Neural cell (in vitro differentiated cells): Measurements from ENCODE around the gene LRIG1. TPM values are rescaled to one million over a fixed set of nuclear protein-coding genes. Genes with fewer than 3 reads are reported as not detected.

Source experiments
- H2AFZ ChIP-seq: fragments of 200-600, 300-800 bp; sonication (generic), shearing (Covaris generic); 2 replicates; pipeline ENCODE4 v1.6.0; 2014; ENCODE audit warnings: low read depth, mild to moderate bottlenecking, antibody characterized with exemption, low read length, moderate library complexity
- H3F3A ChIP-seq: fragments of 200-600 bp; shearing (Covaris generic); 2 replicates; pipeline ENCODE4 v1.6.1; 2016; ENCODE audit warnings: mild to moderate bottlenecking, moderate library complexity, mixed read lengths, antibody characterized with exemption, low read length; ENCODE audit not compliant: insufficient read depth, poor library complexity, severe bottlenecking
- H3K27ac ChIP-seq: fragments of 200-600, 300-800 bp; sonication (generic), shearing (Covaris generic); 2 replicates; pipeline ENCODE4 v1.5.1; 2014; ENCODE audit warnings: mild to moderate bottlenecking, low read length, moderate library complexity
- H3K27me3 ChIP-seq: fragments of 300-800, 200-600 bp; sonication (generic), shearing (Covaris generic); 2 replicates; pipeline ENCODE4 v1.6.0; 2014; ENCODE audit warnings: mild to moderate bottlenecking, low read depth, low read length, moderate library complexity; ENCODE audit not compliant: insufficient read depth
- H3K36me3 ChIP-seq: fragments of 300-800, 200-600 bp; sonication (generic), shearing (Covaris generic); 2 replicates; pipeline ENCODE4 v1.5.1; 2014; ENCODE audit warnings: mild to moderate bottlenecking, antibody characterized with exemption, low read length, moderate library complexity; ENCODE audit not compliant: insufficient read depth
- H3K4me2 ChIP-seq: fragments of 300-800, 200-600 bp; sonication (generic), shearing (Covaris generic); 2 replicates; pipeline ENCODE4 v1.6.0; 2014; ENCODE audit warnings: mild to moderate bottlenecking, low read length
- H3K4me3 ChIP-seq: fragments of 300-800, 200-600 bp; sonication (generic), shearing (Covaris generic); 2 replicates; pipeline ENCODE4 v1.5.1; 2014; ENCODE audit warnings: mild to moderate bottlenecking, low read length, moderate library complexity
- H3K79me2 ChIP-seq: fragments of 200-600 bp; shearing (Covaris generic); replicated peaks from 2 replicates; pipeline ENCODE4 v1.6.0; 2014; ENCODE audit warnings: mild to moderate bottlenecking, low read length, moderate library complexity; ENCODE audit not compliant: insufficient read depth
- H3K9ac ChIP-seq: fragments of 300-800, 200-600 bp; sonication (generic), shearing (Covaris generic); 2 replicates; pipeline ENCODE4 v1.6.1; 2016; ENCODE audit warnings: mild to moderate bottlenecking, low read length, mixed read lengths
- H3K9me2 ChIP-seq: fragments of 200-600 bp; shearing (Covaris generic); 2 replicates; pipeline ENCODE4 v1.6.1; 2016; ENCODE audit warnings: mild to moderate bottlenecking, low read length, mixed read lengths; ENCODE audit not compliant: insufficient read depth
- H3K9me3 ChIP-seq: fragments of 200-600, 300-800 bp; sonication (generic), shearing (Covaris generic); 2 replicates; pipeline ENCODE4 v1.6.1; 2016; ENCODE audit warnings: mild to moderate bottlenecking, mixed run types, low read length, moderate library complexity, mixed read lengths
- H4K20me1 ChIP-seq: fragments of 200-600 bp; shearing (Covaris generic); 2 replicates; pipeline ENCODE4 v1.6.1; 2016; ENCODE audit warnings: mild to moderate bottlenecking, mixed run types; ENCODE audit not compliant: insufficient read depth
- CTCF ChIP-seq: fragments of 450-650 bp; IDR thresholded peaks from 2 replicates; pipeline ENCODE4 v1.5.1; 2014; ENCODE audit warnings: antibody characterized with exemption, mild to moderate bottlenecking, moderate library complexity; ENCODE audit not compliant: poor library complexity, severe bottlenecking
- EP300 ChIP-seq: fragments of 450-650 bp; conservative IDR thresholded peaks from 2 replicates; pipeline ENCODE4 v1.6.1; 2014; ENCODE audit warnings: antibody characterized with exemption, mild to moderate bottlenecking, moderate library complexity; ENCODE audit not compliant: poor library complexity, severe bottlenecking
- EZH2 ChIP-seq: fragments of 200-600, 300-800 bp; shearing (Covaris generic), sonication (generic); IDR thresholded peaks from 2 replicates; pipeline ENCODE4 v1.6.1; 2014; ENCODE audit warnings: antibody characterized with exemption, low read length, borderline replicate concordance, mild to moderate bottlenecking; ENCODE audit not compliant: insufficient read depth, poor library complexity, severe bottlenecking
- MXI1 ChIP-seq: fragments of 450-650 bp; conservative IDR thresholded peaks from 2 replicates; pipeline ENCODE4 v1.6.1; 2014; ENCODE audit warnings: antibody characterized with exemption, mild to moderate bottlenecking; ENCODE audit not compliant: poor library complexity, severe bottlenecking
- POLR2AphosphoS5 ChIP-seq: IDR thresholded peaks from 2 replicates; pipeline ENCODE4 v1.6.1; 2012
- RAD21 ChIP-seq: fragments of 450-650 bp; conservative IDR thresholded peaks from 2 replicates; pipeline ENCODE4 v1.6.1; 2014; ENCODE audit warnings: antibody characterized with exemption, mild to moderate bottlenecking, moderate library complexity
- REST ChIP-seq: IDR thresholded peaks from 2 replicates; pipeline ENCODE4 v1.6.1; 2012; ENCODE audit warnings: borderline replicate concordance
- SMC3 ChIP-seq: fragments of 450-650 bp; conservative IDR thresholded peaks from 2 replicates; pipeline ENCODE4 v1.6.1; 2014; ENCODE audit warnings: antibody characterized with exemption, mild to moderate bottlenecking, moderate library complexity; ENCODE audit not compliant: poor library complexity
- TAF1 ChIP-seq: IDR thresholded peaks from 2 replicates; pipeline ENCODE4 v1.6.1; 2012; ENCODE audit warnings: low read depth
- polyA plus RNA-seq: library from polyadenylated mRNA; depleted of rRNA; stranded (reverse); fragments of >200 nt; gene quantifications from 2 replicates; pipeline ENCODE4 v1.2.3, GENCODE V29; 2014

LRIG1 gene
- polyA plus RNA-seq, 1 donor from 2014 or later: 7.1 TPM

- TF ChIP-seq CTCF: no peak
Measured at GRCh38 chr3:66382142-66382541, 118.7 kb downstream of the LRIG1 start (continued).

GRCh38 chr3:66381626-66382025 is 119.2 kb downstream of the LRIG1 start:
- no peaks in the 10 kb centered on the region for H3K9me2 ChIP-seq
- no peaks in the 10 kb centered on the region for H3K9me3 ChIP-seq
- H3K4me2 ChIP-seq: no peak overlapping the region
- H2AFZ ChIP-seq: no peak overlapping the region
- H3K4me3 ChIP-seq: no peak overlapping the region
- peaks cover 6% of the 10 kb centered on the region for H3K36me3 ChIP-seq
- H3K27me3 ChIP-seq: no peaks in the 10 kb centered on the region
- no peaks in the 10 kb centered on the region for H3K79me2 ChIP-seq
- no peak overlapping the region for H3K9ac ChIP-seq
- no peak overlapping the region for H3K27ac ChIP-seq
- H3F3A ChIP-seq: no peaks in the 10 kb centered on the region
- H4K20me1 ChIP-seq: no peaks in the 10 kb centered on the region
- TF ChIP-seq POLR2AphosphoS5: no peak
- no peak for TF ChIP-seq REST
- no peak for TF ChIP-seq EP300
- no peak for TF ChIP-seq MXI1
- TF ChIP-seq TAF1: no peak
- no peak for TF ChIP-seq SMC3
- no peak for TF ChIP-seq EZH2
- TF ChIP-seq RAD21: no peak
- no peak for TF ChIP-seq CTCF
